HepG2 (cell line): ENCODE data around the gene GUCY1B1. TPM values are rescaled to one million over a fixed set of nuclear protein-coding genes. Genes with fewer than 3 reads are reported as not detected.

Source experiments
- ATAC-seq: fragments of 200-7000 bp; cut with Tn5 transposase; 3 replicates; pipeline ENCODE4 v1.9.1; 2020; ENCODE audit warnings: mild to moderate bottlenecking, moderate library complexity
- BruUV-seq: library from RNA; stranded (reverse); fragments of 400-500 nt; replicated peaks from 2 replicates; lab custom pipeline; 2021; lab: Mats Ljungman, UMichigan
- CTCF ChIA-PET: fragments of 300-600 bp; formaldehyde crosslinking; extraction: SDS; loops from one replicate; lab custom pipeline; 2021; ENCODE audit warnings: low total read pairs, inconsistent platforms, low intra/inter-chr PET ratio; lab: Yijun Ruan, JAX
- POLR2A ChIA-PET: fragments of 350-600 bp; sonication (Branson Sonifier 250); formaldehyde crosslinking; loops from one replicate; lab custom pipeline; 2020; ENCODE audit warnings: antibody characterized with exemption, inconsistent platforms; lab: Yijun Ruan, JAX
- DNase-seq: peaks from one replicate; pipeline ENCODE4 v3.0.0-alpha.2; 2015; ENCODE audit warnings: low spot score
- FAIRE-seq: peaks from 3 replicates; lab custom pipeline; 2011; peaks lifted over from hg19 to GRCh38; lab: Jason Lieb, UNC
- H2AFZ ChIP-seq: one replicate; pipeline ENCODE4 v1.6.1; 2011; ENCODE audit warnings: low read length, inconsistent platforms
- H3K27ac ChIP-seq: fragments of 300-600 bp; 3 replicates; pipeline ENCODE4 v1.8.0; 2011; ENCODE audit warnings: mixed run types, mild to moderate bottlenecking, mixed read lengths, low read length, inconsistent platforms; ENCODE audit not compliant: insufficient read depth; ENCODE audit errors: extremely low read length
- H3K27me3 ChIP-seq, 2 experiments: fragments of 200-600 bp in 1 of 2; 2 replicates in 1 of 2; 3 replicates in 1 of 2; pipeline versions ENCODE4 v1.6.0 to v1.8.0; 2011; ENCODE audit warnings: low read length in 2 of 2, mild to moderate bottlenecking in 2 of 2, moderate library complexity in 2 of 2, inconsistent platforms in 1 of 2; ENCODE audit not compliant: insufficient read depth in 2 of 2, control insufficient read depth in 1 of 2
- H3K36me3 ChIP-seq, 2 experiments: fragments of 200-600 bp in 1 of 2; replicated peaks in 1 of 2; 2 replicates in 1 of 2; 3 replicates in 1 of 2; pipeline versions ENCODE4 v1.5.1 to v1.8.0; 2011; ENCODE audit warnings: low read length in 2 of 2, inconsistent platforms in 1 of 2; ENCODE audit not compliant: insufficient read depth in 2 of 2, control insufficient read depth in 1 of 2
- H3K4me1 ChIP-seq: 2 replicates; pipeline ENCODE4 v1.5.1; 2012; ENCODE audit warnings: low read length, inconsistent platforms; ENCODE audit not compliant: insufficient read depth
- H3K4me2 ChIP-seq: 2 replicates; pipeline ENCODE4 v1.6.0; 2011; ENCODE audit warnings: low read depth, low read length, inconsistent platforms
- H3K4me3 ChIP-seq, 3 experiments: fragments of 200-600 bp in 1 of 3; sonication (generic), shearing (Covaris generic) in 1 of 3; replicated peaks in 1 of 3; 2 replicates each; pipeline ENCODE4 v1.5.1; 2011 to 2016; ENCODE audit warnings: low read length in 3 of 3, inconsistent platforms in 2 of 3, low read depth in 2 of 3, mild to moderate bottlenecking in 2 of 3, control low read depth in 1 of 3, mixed read lengths in 1 of 3; ENCODE audit not compliant: insufficient read depth in 1 of 3
- H3K79me2 ChIP-seq: one replicate; pipeline ENCODE4 v1.6.1; 2011; ENCODE audit warnings: low read length, inconsistent platforms; ENCODE audit not compliant: insufficient read depth
- H3K9ac ChIP-seq: 2 replicates; pipeline ENCODE4 v1.6.0; 2011; ENCODE audit warnings: mild to moderate bottlenecking, low read depth, low read length, inconsistent platforms; ENCODE audit not compliant: insufficient read depth
- H3K9me3 ChIP-seq: 2 replicates; pipeline ENCODE4 v1.5.1; 2012; ENCODE audit warnings: mild to moderate bottlenecking, low read length
- H4K20me1 ChIP-seq: 2 replicates; pipeline ENCODE4 v1.6.0; 2011; ENCODE audit warnings: inconsistent platforms, mild to moderate bottlenecking, low read length, moderate library complexity; ENCODE audit not compliant: insufficient read depth
- ATF2 ChIP-seq: sonication (generic); formaldehyde crosslinking; IDR thresholded peaks from 2 replicates; pipeline ENCODE4 v1.4.0; 2020; ENCODE audit warnings: missing genetic modification reagents
- ATF5 ChIP-seq: sonication (generic); formaldehyde crosslinking; IDR thresholded peaks from 2 replicates; pipeline ENCODE4 v1.4.0; 2020; ENCODE audit warnings: mild to moderate bottlenecking, low read depth, missing genetic modification reagents
- ELF3 ChIP-seq: IDR thresholded peaks from 2 replicates; pipeline ENCODE4 v1.6.1; 2016; ENCODE audit warnings: missing genetic modification reagents, missing compliant biosample characterization
- FLYWCH1 ChIP-seq: sonication (generic); formaldehyde crosslinking; IDR thresholded peaks from 2 replicates; pipeline ENCODE4 v1.8.1; 2023; ENCODE audit warnings: mild to moderate bottlenecking, missing genetic modification reagents
- FOXK1 ChIP-seq: sonication (generic); formaldehyde crosslinking; IDR thresholded peaks from 2 replicates; pipeline ENCODE4 v1.4.0; 2020; ENCODE audit warnings: low read depth, missing genetic modification reagents, borderline replicate concordance
- MYNN ChIP-seq: sonication (generic); formaldehyde crosslinking; IDR thresholded peaks from 2 replicates; pipeline ENCODE4 v1.4.0; 2020; ENCODE audit warnings: mild to moderate bottlenecking, low read depth, missing genetic modification reagents
- NCOR1 ChIP-seq: fragments of 200-600 bp; sonication (generic); IDR thresholded peaks from 2 replicates; pipeline ENCODE4 v1.7.0; 2017; ENCODE audit warnings: antibody characterized with exemption, low read length, borderline replicate concordance
- NR3C1 ChIP-seq: sonication (generic); formaldehyde crosslinking; IDR thresholded peaks from 2 replicates; pipeline ENCODE4 v1.4.0; 2020; ENCODE audit warnings: missing genetic modification reagents
- RBFOX2 ChIP-seq: fragments of 200-400 bp; formaldehyde crosslinking; IDR thresholded peaks from 2 replicates; pipeline ENCODE4 v1.6.1; 2017; ENCODE audit warnings: low read depth, mild to moderate bottlenecking, low read length
- SNAI1 ChIP-seq: sonication (generic); formaldehyde crosslinking; IDR thresholded peaks from 2 replicates; pipeline ENCODE4 v1.5.0; 2020; ENCODE audit warnings: mild to moderate bottlenecking, missing genetic modification reagents, borderline replicate concordance
- SP2 ChIP-seq: sonication (generic); formaldehyde crosslinking; IDR thresholded peaks from 2 replicates; pipeline ENCODE4 v1.5.1; 2020; ENCODE audit warnings: mild to moderate bottlenecking, missing genetic modification reagents
- SRF ChIP-seq: IDR thresholded peaks from 2 replicates; pipeline ENCODE4 v1.6.1; 2011; ENCODE audit warnings: mild to moderate bottlenecking, low read depth, low read length, moderate library complexity
- TFDP2 ChIP-seq: sonication (generic); formaldehyde crosslinking; IDR thresholded peaks from 2 replicates; pipeline ENCODE4 v1.4.0; 2020; ENCODE audit warnings: missing genetic modification reagents
- ZNF563 ChIP-seq: sonication (generic); formaldehyde crosslinking; IDR thresholded peaks from 2 replicates; pipeline ENCODE4 v1.8.0; 2022; ENCODE audit warnings: mild to moderate bottlenecking, moderate library complexity, missing genetic modification reagents
- ZSCAN9 ChIP-seq: IDR thresholded peaks from 2 replicates; pipeline ENCODE4 v1.6.1; 2016; ENCODE audit warnings: borderline replicate concordance
- WGBS: methylation state at CpG from one replicate; pipeline ENCODE4 v1.1.6; 2017; ENCODE audit warnings: low lambda C conversion rate; 5-methylcytosine and 5-hydroxymethylcytosine counted together
- in situ Hi-C: cut with HindIII; loops from 2 replicates; pipeline ENCODE4 v1.10.0; 2017; ENCODE audit warnings: low pct_unique_long_range_greater_than_20kb; ENCODE audit not compliant: extremely low pct_ligation_motif_present
- intact Hi-C: fragments of 100-400 bp; cut with micrococcal nuclease; formaldehyde crosslinking; loops from one replicate; pipeline ENCODE4 v1.10.0; 2022; ENCODE audit not compliant: unreplicated experiment
- polyA plus RNA-seq, 8 experiments: library from polyadenylated mRNA; depleted of rRNA in 3 of 8; stranded (reverse) in 7 of 8; unstranded in 1 of 8; fragments of >200 nt; fragmentation: Illumina TruSeq in 4 of 8; extraction: Trizol in 4 of 8; gene quantifications; 2 replicates each; pipeline versions ENCODE4 v1.2.1 to v1.2.3, GENCODE V29; 2011 to 2016; ENCODE audit warnings: low read depth in 4 of 8, missing spikeins in 1 of 8, mixed read lengths in 1 of 8; ENCODE audit not compliant: insufficient read depth in 1 of 8
- total RNA-seq, 5 experiments: library from RNA; depleted of rRNA; stranded (reverse); fragments of >200 nt; fragmentation: Illumina TruSeq; extraction: Trizol; gene quantifications; 2 replicates each; pipeline ENCODE4 v1.2.3, GENCODE V29; 2016; ENCODE audit warnings: low read depth in 1 of 5

GUCY1B1 gene
- total and polyA plus RNA-seq, 2 of the 13 experiments (the other 11 are each of a cell fraction or from before 2014, with no cell fraction given) = not detected

GRCh38 chr4:155789391-155789790 lies 30.6 kb downstream of the GUCY1B1 start:
- no peak overlapping the region for H2AFZ ChIP-seq
- intact Hi-C loops = loop anchor here (5.0 kb wide), 1 partner anchor 982 kb away; no protein-coding TSS in a partner anchor
- no peak overlapping the region for H3K9ac ChIP-seq
- H3K4me3 ChIP-seq = no peak overlapping the region
- ChIA-PET POLR2A (no interaction called here), CTCF (no interaction called here)
- TF ChIP-seq FOXK1 (CRISPR knock-in tag) (no peak), ELF3 (CRISPR knock-in tag) (no peak), FLYWCH1 (CRISPR knock-in tag) (no peak), SRF (no peak), ZSCAN9 (CRISPR knock-in tag) (no peak)
- no peaks in the 10 kb centered on the region for H4K20me1 ChIP-seq
- no peaks in the 10 kb centered on the region for H3K27me3 ChIP-seq
- ATAC-seq (no peak), FAIRE-seq (no peak), DNase-seq (no peak)
- no peaks in the 10 kb centered on the region for H3K9me3 ChIP-seq
- H3K27ac ChIP-seq = no peak overlapping the region
- in situ Hi-C loops = loop anchor here (25.0 kb wide), 1 partner anchor 352 kb away; no protein-coding TSS in a partner anchor
- WGBS = 3% methylated on average over 6 of the region's 6 CpGs
- no peaks in the 10 kb centered on the region for H3K4me1 ChIP-seq
- no peak overlapping the region for H3K4me2 ChIP-seq
- no TSS peak for BruUV-seq
- H3K79me2 ChIP-seq = no peaks in the 10 kb centered on the region
- no peaks in the 10 kb centered on the region for H3K36me3 ChIP-seq

- BruUV-seq = no TSS peak
- DNase-seq = no peak
- Histone ChIP-seq H3K27ac (no peak overlapping the region), H3K4me3 (no peak overlapping the region), H2AFZ (no peak overlapping the region), H3K9ac (no peak overlapping the region), H3K4me1 (no peaks in the 10 kb centered on the region), H4K20me1 (no peaks in the 10 kb centered on the region), H3K79me2 (no peaks in the 10 kb centered on the region), H3K4me2 (no peak overlapping the region), H3K27me3 (no peaks in the 10 kb centered on the region), H3K9me3 (no peaks in the 10 kb centered on the region), H3K36me3 (no peaks in the 10 kb centered on the region)
- WGBS = 0% methylated on average over 3 of the region's 3 CpGs
- TF ChIP-seq SNAI1 = no peak
- TF ChIP-seq SP2 (CRISPR knock-in tag) = no peak
- no peak for TF ChIP-seq NR3C1 (CRISPR knock-in tag)
- no peak for TF ChIP-seq ATF2 (CRISPR knock-in tag)
- TF ChIP-seq MYNN (CRISPR knock-in tag) = no peak
- no peak for TF ChIP-seq RBFOX2
- no peak for TF ChIP-seq TFDP2 (CRISPR knock-in tag)
- TF ChIP-seq ZNF563 (CRISPR knock-in tag) = no peak
- no peak for TF ChIP-seq ATF5 (CRISPR knock-in tag)
- TF ChIP-seq NCOR1 = no peak
- intact Hi-C loops = loop anchor here (5.0 kb wide), 1 partner anchor 983 kb away; no protein-coding TSS in a partner anchor
- ChIA-PET POLR2A (no interaction called here), CTCF (no interaction called here)
- in situ Hi-C loops = loop anchor here (25.0 kb wide), 1 partner anchor 353 kb away; no protein-coding TSS in a partner anchor
- FAIRE-seq = no peak
- ATAC-seq = no peak
These were observed 31.2 kb downstream of the GUCY1B1 start for GRCh38 chr4:155789982-155790381.
